Vagina (tissue), 2 donors: ENCODE data around the gene ECT2.

Experiments used
- CTCF ChIP-seq, 3 experiments: fragments of 450-650 bp in 2 of 3; fragments of 200-600 bp in 1 of 3; sonication (generic) in 1 of 3; IDR thresholded peaks; one replicate each; pipeline ENCODE4 v1.5.1; 2017 to 2019; ENCODE audit warnings: antibody characterized with exemption in 3 of 3, mild to moderate bottlenecking in 2 of 3, moderate library complexity in 2 of 3
- POLR2A ChIP-seq, 2 donors: fragments of 450-650 bp; IDR thresholded peaks; one replicate each; pipeline ENCODE4 v1.6.1; 2017; ENCODE audit warnings: antibody characterized with exemption in 2 of 2, mild to moderate bottlenecking in 2 of 2, moderate library complexity in 2 of 2
- POLR2AphosphoS5 ChIP-seq, 2 donors: sonication (generic); formaldehyde crosslinking; IDR thresholded peaks; one replicate each; pipeline ENCODE4 v1.9.0; 2017; ENCODE audit warnings: antibody characterized with exemption in 2 of 2, mild to moderate bottlenecking in 2 of 2, low read depth in 1 of 2; ENCODE audit not compliant: insufficient read depth in 1 of 2

- TF ChIP-seq CTCF (IDR thresholded peaks at IDR 0.05) = no peak
- no peak for TF ChIP-seq POLR2AphosphoS5 (IDR thresholded peaks at IDR 0.05; ENCODE audit: insufficient read depth in 1 of 2, low read depth in 1 of 2)
- no peak for TF ChIP-seq POLR2A (IDR thresholded peaks at IDR 0.05)
These were observed 73.7 kb downstream of the ECT2 start for GRCh38 chr3:172824229-172824628.
